HG03108 (cell line): ENCODE data around the gene MAP3K2.

Experiments used
- ATAC-seq: cut with Tn5 transposase; IDR thresholded peaks from one replicate; pipeline ENCODE4 v1.9.1; 2021; ENCODE audit warnings: moderate library complexity; ENCODE audit not compliant: unreplicated experiment

Gene MAP3K2

GRCh38 chr2:127408004-127408806 is 20.4 kb upstream of the MAP3K2 start:
- peak; percentile 67 for ATAC-seq

- peak; percentile 10 for ATAC-seq
These were observed 19.9 kb upstream of the MAP3K2 start for GRCh38 chr2:127407661-127408003.

- no peak for ATAC-seq
These were observed 19.3 kb upstream of the MAP3K2 start for GRCh38 chr2:127407091-127407490.

GRCh38 chr2:127406454-127406853 is 18.7 kb upstream of the MAP3K2 start:
- ATAC-seq = no peak

DNA sequence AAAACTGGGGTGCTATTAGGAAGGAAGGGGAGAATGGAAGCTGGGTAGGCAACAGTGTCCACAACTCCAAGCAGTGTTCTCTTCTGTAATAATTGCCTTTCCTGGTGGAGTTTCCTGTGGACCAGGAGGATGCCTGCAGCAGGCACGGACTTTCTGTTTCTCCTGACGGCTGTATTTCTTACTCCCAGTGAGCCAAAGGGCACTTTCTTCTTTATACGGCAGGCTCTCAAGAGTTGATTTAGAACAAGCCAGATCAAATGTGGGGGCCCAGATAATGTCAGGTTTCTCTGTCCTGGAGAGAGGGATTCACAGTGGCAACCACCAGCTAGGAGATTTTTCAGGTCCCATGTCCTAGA is 17.5 kb upstream of the MAP3K2 start:
- ATAC-seq = no peak

GRCh38 chr2:127404466-127405254 is 16.9 kb upstream of the MAP3K2 start:
- no peak for ATAC-seq

- ATAC-seq = no peak
These were observed 15.7 kb upstream of the MAP3K2 start for GRCh38 chr2:127403460-127403859.

DNA sequence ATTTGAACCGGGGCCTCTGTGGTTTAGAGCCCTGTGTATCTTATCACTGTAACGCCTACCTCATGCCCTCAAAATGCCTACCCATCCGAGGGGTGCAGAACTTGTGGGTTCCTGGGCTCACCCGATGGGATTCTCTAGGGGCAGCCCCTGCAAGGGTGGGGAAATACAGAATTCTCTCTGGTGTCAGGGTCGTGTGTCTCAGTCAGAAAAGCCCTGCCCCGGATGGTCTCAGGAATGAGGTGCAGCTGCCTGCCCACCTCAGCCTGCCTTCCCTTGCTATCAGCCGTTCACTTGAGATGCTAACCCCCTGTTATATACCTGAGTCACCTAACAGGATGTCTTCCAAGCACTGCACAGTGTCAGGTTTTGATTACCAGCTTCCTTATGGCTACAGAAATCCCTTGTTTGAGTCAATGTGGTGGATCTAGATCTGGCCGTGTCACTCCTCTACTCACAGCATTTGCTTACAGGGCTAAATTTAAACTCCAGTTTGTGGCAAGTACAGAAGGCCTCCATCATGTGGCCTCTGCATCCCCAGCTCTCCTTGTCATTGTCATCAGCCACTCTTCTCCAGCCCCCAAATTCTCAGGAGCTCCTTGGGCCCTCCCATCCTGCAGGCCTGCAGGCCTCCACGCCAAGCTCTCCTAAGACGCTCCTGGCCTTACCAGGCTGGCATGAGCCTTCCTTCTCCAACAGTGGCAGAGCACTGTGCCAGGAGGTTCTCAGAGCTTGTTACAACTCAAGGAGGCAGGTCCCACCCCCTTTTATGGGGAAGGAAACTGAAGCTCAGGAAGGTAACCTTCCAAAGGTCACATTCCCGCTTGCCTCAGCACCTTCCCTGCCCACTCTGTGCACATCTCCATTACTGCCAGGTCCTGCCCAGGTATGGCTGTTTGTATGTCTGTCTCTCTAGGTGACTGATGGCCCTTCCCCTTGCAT is 14.3 kb upstream of the MAP3K2 start:
- ATAC-seq = no peak

DNA sequence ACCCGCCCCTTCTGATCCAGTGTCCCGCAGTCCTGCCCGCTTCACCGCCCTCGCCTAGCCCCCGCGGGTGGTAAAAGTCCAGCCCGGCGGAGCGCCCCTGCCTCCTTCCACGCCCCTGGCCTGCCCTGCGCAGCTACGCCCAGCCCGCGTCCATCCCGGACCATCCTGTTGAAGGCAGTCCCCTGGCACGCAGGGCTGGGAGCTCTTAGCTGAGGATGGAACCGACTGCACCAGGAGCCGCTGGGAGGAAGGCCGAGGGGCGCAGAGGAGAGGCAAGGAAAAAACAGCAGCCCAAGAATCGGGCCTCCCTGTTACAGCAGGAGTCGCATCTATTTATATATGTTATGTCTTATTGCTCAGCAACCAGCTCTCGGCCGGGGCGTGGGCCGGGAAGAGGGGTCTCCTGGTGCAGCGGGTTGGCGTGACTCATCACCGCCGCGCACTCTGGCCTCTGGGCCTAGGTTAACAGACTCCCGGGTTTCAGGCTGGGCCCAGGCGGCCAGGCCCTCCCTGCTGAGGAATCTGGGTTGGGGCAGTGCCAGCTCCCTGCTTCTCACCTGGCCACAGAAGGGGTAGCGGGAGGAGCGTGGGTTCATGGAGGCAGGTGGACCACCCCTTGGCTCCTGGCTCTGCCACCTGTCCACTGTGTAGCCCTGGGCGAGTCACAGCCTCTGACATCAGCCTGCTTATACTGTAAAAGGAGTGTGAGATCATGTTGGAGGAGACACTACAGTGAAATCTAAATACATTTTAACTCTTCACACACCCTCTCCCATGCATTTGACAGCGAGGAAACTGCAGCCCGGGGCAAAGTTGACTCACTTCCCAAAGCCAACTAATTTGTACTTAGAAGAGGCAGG is 13.4 kb upstream of the MAP3K2 start:
- ATAC-seq = no peak

- no peak for ATAC-seq
These were observed 12.7 kb upstream of the MAP3K2 start for GRCh38 chr2:127400533-127400896.

GRCh38 chr2:127398239-127398590 is 10.4 kb upstream of the MAP3K2 start:
- peak; percentile 75 for ATAC-seq

GRCh38 chr2:127397568-127398238 is 9.9 kb upstream of the MAP3K2 start:
- ATAC-seq = no peak

- no peak for ATAC-seq
These were observed 6.7 kb upstream of the MAP3K2 start for GRCh38 chr2:127394492-127394891.

DNA sequence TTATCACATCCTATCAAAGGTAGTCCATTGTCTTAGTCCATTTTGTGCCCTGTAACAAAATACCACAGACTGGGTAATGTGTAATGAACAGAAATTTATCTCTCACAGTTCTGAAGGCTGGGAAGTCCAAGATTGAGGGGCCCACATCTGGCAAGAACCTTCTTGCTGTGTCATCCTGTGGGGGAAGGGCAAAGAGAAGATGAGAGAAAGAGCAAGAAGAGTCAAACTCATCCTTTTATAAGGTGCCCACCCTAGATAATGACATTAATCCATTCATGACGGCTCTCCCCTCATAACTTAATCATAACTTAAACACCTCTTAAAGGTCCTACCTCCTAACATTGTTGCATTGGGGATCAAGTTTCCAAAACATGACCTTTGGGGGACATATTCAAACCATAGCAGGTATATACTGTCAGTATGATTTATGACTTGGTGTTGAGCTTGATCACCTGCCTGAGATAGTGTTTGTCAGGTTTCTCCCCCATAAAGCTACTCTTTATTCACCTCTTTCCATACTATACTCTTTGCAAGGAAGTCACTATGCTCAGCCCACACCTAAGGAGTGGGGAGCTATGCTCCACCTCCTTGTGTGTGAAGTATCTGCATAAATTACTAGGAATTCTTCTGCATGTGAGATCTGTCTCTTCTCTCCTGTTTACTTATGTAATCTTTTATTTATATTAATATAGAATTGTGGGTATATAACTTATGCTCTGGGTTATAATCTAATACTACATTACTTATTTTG is 5.2 kb upstream of the MAP3K2 start:
- ATAC-seq = no peak

DNA sequence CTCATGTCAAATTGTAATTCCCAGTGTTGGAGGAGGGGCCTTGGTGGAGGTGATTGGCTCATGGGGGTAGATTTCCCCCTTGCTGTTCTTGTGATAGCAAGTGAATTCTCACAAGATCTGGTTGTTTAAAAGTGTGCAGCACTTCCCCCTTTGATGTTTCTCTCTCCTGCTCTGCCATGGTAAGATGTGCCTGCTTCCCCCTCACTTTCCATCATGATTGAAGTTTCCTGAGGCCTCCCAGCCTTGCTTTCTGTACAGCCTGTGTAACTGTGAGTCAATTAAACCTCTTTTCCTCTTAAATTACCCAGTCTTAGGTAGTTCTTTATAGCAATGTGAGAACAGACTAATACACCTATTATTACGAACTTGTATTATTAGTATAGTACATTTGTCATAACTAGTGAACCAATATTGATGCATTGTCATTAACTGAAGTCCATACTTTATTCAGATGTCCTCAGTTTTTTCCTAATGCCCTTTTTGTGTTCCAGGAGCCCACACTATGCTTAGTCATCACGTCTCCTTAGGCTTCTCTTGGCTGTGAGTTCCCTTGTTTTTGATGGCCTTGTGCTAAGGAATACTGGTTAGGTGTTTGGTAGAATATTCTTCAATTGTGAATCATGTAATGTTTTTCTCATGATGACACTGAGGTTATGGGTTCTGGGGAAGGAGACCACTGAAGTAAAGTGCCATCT is 4.5 kb upstream of the MAP3K2 start:
- ATAC-seq = no peak

GRCh38 chr2:127389778-127390435 is 2.1 kb upstream of the MAP3K2 start:
- ATAC-seq = no peak

DNA sequence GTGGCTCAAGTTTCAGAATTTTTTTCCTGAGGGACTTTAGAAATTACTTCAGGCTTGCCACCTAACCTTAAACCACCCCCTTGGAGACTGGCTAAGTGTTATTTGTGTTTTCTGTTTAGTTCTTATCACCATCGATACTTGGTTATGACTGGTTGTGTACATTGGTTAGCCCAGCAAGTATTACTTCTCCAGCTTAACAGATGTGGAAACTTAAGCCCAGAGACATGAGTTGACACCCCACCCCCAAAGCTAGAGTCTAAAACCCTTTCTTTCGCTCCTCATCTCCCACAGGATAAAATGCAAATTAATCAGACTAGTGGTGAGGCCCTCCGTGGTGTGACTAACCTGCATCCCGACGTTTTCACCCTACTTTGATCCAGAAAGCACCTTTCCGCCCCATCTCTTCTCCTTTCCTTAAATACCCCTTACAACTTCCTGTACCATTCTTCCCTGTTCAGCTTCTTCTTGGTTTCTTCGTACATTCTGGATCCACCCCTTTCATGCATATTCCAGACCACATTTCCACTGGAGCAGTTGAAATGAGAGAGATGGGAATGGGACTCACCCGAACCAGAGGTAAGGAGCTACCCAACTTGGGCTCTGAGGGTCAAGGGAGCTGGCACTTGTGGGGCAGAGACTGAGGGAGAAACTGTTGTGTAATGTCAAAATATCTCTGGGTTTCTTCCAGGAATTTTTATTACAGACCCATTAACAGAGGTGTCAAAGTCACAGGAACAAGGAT is 819 bp upstream of the MAP3K2 start:
- no peak for ATAC-seq
